Measurements from ENCODE around the gene DTWD2. TPM values are rescaled to one million over a fixed set of nuclear protein-coding genes. Genes with fewer than 3 reads are reported as not detected.
"Not testable (repeated sequence)": the region's sequence is repeated elsewhere in the genome, so short reads cannot be mapped to it uniquely, and the experiment has no call there.

The DTWD2 gene
- total RNA-seq, 4 donors from 2014 or later: 6.1 to 9.8 (median 6.3) TPM

GRCh38 chr5:118968925-118969375, 19.4 kb downstream of the DTWD2 start:
- no peaks in the 10 kb centered on the region for H3K27me3 ChIP-seq
- H3K27ac ChIP-seq: no peak overlapping the region
- no peak for DNase-seq (ENCODE audit: low spot score in 2 of 2)
- H3K36me3 ChIP-seq: no peaks in the 10 kb centered on the region
- 73 to 74% methylated on average over 3 to 4 of the region's 4 CpGs for WGBS, 2 donors
- H3K9me3 ChIP-seq: no peaks in the 10 kb centered on the region
- peaks cover 0 to 4% (median 0%) of the 10 kb centered on the region in 4 donors for H3K4me1 ChIP-seq
- H3K4me3 ChIP-seq: no peak overlapping the region
- TF ChIP-seq EP300 (IDR thresholded peaks at IDR 0.05) (no peak), POLR2A (IDR thresholded peaks at IDR 0.05) (no peak)
- TF ChIP-seq, protein P1, sequence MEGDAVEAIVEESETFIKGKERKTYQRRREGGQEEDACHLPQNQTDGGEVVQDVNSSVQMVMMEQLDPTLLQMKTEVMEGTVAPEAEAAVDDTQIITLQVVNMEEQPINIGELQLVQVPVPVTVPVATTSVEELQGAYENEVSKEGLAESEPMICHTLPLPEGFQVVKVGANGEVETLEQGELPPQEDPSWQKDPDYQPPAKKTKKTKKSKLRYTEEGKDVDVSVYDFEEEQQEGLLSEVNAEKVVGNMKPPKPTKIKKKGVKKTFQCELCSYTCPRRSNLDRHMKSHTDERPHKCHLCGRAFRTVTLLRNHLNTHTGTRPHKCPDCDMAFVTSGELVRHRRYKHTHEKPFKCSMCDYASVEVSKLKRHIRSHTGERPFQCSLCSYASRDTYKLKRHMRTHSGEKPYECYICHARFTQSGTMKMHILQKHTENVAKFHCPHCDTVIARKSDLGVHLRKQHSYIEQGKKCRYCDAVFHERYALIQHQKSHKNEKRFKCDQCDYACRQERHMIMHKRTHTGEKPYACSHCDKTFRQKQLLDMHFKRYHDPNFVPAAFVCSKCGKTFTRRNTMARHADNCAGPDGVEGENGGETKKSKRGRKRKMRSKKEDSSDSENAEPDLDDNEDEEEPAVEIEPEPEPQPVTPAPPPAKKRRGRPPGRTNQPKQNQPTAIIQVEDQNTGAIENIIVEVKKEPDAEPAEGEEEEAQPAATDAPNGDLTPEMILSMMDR (IDR thresholded peaks at IDR 0.05): no peak

DNA sequence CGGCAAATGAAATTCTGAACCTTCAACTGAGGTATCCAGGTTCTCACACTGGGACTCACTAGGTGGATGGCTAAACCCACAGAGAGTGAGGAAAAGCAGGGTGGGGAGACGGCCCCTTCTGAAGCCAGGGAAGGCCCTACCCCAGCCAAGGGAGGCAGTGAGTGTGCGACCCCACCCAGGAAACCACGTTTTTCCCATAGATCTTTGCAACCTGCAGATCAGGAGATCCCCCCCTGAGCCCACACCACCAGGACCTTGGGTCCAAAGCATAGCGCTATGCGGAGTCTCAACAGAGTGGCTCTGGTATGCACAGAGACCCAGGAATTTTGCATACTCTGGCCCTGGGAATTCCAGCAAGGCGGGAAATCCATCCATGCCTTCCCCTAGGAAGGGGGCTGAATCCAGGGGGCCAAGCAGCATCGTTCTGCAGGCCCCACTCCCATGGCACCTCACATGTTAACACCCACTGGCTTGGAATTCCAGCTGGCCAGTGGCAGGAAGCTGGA, 19.9 kb downstream of the DTWD2 start:
- no peaks in the 10 kb centered on the region for H3K9me3 ChIP-seq
- no peaks in the 10 kb centered on the region for H3K27me3 ChIP-seq
- no peak overlapping the region for H3K27ac ChIP-seq
- no peaks in the 10 kb centered on the region for H3K36me3 ChIP-seq
- 82 to 85% methylated on average over 6 to 8 of the region's 8 CpGs for whole genome bisulfite sequencing, 2 donors
- peaks cover 0 to 4% (median 0%) of the 10 kb centered on the region in 4 donors for H3K4me1 ChIP-seq
- no peak overlapping the region for H3K4me3 ChIP-seq
- no peak for DNase-seq (ENCODE audit: low spot score in 2 of 2)
- TF ChIP-seq POLR2A (IDR thresholded peaks at IDR 0.05) (no peak), EP300 (IDR thresholded peaks at IDR 0.05) (no peak)
- TF ChIP-seq, protein P1 (IDR thresholded peaks at IDR 0.05): no peak

DNA sequence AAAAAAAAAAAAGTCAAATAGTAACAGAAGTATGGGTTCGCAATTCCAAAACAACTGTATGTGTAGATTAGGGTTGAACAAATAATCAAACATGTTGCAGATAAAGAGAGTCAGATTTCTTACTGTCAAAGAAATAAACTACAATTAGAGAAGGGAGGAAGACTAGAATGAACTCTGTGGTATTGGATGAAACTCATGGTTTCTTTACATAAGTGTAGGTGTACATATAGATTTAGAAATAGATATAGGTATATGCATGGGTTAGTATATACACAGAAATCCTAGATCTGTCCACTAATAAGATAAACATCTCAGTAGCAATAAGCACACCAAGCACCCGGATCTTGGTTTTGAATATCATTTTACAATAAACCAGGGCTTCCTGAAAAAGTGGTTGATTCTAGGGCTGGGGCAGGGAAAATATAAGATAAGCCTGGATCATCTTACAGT, 21.3 kb downstream of the DTWD2 start:
- WGBS, 2 donors: 89 to 94% methylated on average over 2 of the region's 2 CpGs
- no peaks in the 10 kb centered on the region for H3K9me3 ChIP-seq
- H3K4me1 ChIP-seq: peaks cover 0 to 4% (median 0%) of the 10 kb centered on the region in 4 donors
- H3K27me3 ChIP-seq: no peaks in the 10 kb centered on the region
- H3K27ac ChIP-seq: no peak overlapping the region
- no peak overlapping the region for H3K4me3 ChIP-seq
- TF ChIP-seq EP300 (IDR thresholded peaks at IDR 0.05) (no peak), POLR2A (IDR thresholded peaks at IDR 0.05) (no peak)
- TF ChIP-seq, protein P1 (IDR thresholded peaks at IDR 0.05): no peak
- H3K36me3 ChIP-seq: no peaks in the 10 kb centered on the region
- DNase-seq (ENCODE audit: low spot score in 2 of 2): no peak

- H3K36me3 ChIP-seq: no peaks in the 10 kb centered on the region
- H3K4me3 ChIP-seq: no peak overlapping the region
- H3K4me1 ChIP-seq: peaks cover 0 to 4% (median 0%) of the 10 kb centered on the region in 4 donors
- no peak for DNase-seq (ENCODE audit: low spot score in 2 of 2)
- H3K9me3 ChIP-seq: no peaks in the 10 kb centered on the region
- 72 to 79% methylated on average over 3 of the region's 3 CpGs for WGBS, 2 donors
- H3K27me3 ChIP-seq: no peaks in the 10 kb centered on the region
- no peak overlapping the region for H3K27ac ChIP-seq
- no peak for TF ChIP-seq EP300 (IDR thresholded peaks at IDR 0.05)
- TF ChIP-seq, protein P1 (IDR thresholded peaks at IDR 0.05): no peak
Measured at GRCh38 chr5:118965890-118966289, 22.5 kb downstream of the DTWD2 start.

DNA sequence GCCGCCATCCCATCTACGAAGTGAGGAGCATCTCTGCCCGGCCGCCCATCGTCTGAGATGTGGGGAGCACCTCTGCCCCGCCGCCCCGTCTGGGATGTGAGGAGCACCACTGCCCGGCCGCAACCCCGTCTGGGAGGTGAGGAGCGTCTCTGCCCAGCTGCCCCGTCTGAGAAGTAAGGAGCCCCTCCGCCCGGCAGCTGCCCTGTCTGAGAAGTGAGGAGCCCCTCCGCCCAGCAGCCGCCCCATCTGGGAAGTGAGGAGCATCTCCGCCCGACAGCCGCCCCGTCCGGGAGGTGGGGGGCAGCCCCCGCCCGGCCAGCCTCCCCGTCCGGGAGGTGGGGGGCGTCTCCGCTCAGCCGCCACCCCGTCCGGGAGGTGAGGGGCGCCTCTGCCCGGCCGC, 23.4 kb downstream of the DTWD2 start:
- H3K36me3 ChIP-seq; H3K4me1 ChIP-seq; H3K9me3 ChIP-seq; H3K27me3 ChIP-seq; H3K27ac ChIP-seq; H3K4me3 ChIP-seq; DNase-seq (ENCODE audit: low spot score in 2 of 2): not testable (repeated sequence)
- 99% methylated on average over 22 to 32 of the region's 34 CpGs for WGBS, 2 donors

GRCh38 chr5:118964388-118964787, 24.0 kb downstream of the DTWD2 start:
- H3K4me1 ChIP-seq; H3K27me3 ChIP-seq; H3K4me3 ChIP-seq; H3K36me3 ChIP-seq; DNase-seq (ENCODE audit: low spot score in 2 of 2); H3K27ac ChIP-seq; H3K9me3 ChIP-seq: not testable (repeated sequence)
- 95 to 98% methylated on average over 14 to 20 of the region's 22 CpGs for WGBS, 2 donors
